Suprapubic skin (tissue), 4 donors: Measurements from ENCODE around the gene MMD.

Experiments used
- CTCF ChIP-seq, 2 donors: fragments of 200-600 bp in 1 of 2; fragments of 450-650 bp in 1 of 2; sonication (generic) in 1 of 2; IDR thresholded peaks; one replicate each; pipeline ENCODE4 v1.5.1; 2016 to 2019; ENCODE audit warnings: antibody characterized with exemption in 2 of 2, mild to moderate bottlenecking in 1 of 2, moderate library complexity in 1 of 2
- EP300 ChIP-seq: sonication (generic); formaldehyde crosslinking; IDR thresholded peaks from one replicate; pipeline ENCODE4 v1.6.1; 2017; ENCODE audit warnings: antibody characterized with exemption
- POLR2AphosphoS5 ChIP-seq, 3 donors: sonication (generic); formaldehyde crosslinking; IDR thresholded peaks; one replicate each; pipeline ENCODE4 v1.6.1; 2017; ENCODE audit warnings: antibody characterized with exemption in 3 of 3

DNA sequence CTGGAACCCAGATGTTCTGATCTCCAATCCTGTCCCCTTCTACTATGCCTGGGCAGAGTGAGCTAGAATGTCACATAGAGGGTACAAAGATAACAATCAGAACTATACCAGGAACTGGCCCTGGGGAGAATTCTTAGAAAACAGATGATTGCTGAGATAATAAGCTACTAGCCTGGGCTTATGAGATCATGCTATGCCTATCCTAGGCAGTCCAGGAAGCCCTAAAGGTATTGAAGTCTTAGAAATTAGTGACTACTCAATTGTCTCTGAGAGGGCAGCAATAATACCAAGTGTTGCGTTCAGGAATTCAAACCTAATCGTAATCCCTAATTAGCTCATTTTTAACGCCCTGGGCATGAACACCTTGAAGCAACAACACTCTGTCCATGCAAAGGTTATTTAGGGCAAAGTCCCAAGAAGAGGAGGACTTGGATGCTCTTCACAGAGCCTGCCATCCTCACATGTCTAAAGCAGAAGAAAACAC is 77.1 kb downstream of the MMD start:
- no peak for TF ChIP-seq CTCF (IDR thresholded peaks at IDR 0.05)
- no peak for TF ChIP-seq POLR2AphosphoS5 (IDR thresholded peaks at IDR 0.05)
- no peak for TF ChIP-seq EP300
